ENCODE results near the gene PPP1R13B. TPM values are rescaled to one million over a fixed set of nuclear protein-coding genes. Genes with fewer than 3 reads are reported as not detected.

The PPP1R13B gene
- total RNA-seq, 1 donor from 2014 or later: 40.3 TPM

DNA sequence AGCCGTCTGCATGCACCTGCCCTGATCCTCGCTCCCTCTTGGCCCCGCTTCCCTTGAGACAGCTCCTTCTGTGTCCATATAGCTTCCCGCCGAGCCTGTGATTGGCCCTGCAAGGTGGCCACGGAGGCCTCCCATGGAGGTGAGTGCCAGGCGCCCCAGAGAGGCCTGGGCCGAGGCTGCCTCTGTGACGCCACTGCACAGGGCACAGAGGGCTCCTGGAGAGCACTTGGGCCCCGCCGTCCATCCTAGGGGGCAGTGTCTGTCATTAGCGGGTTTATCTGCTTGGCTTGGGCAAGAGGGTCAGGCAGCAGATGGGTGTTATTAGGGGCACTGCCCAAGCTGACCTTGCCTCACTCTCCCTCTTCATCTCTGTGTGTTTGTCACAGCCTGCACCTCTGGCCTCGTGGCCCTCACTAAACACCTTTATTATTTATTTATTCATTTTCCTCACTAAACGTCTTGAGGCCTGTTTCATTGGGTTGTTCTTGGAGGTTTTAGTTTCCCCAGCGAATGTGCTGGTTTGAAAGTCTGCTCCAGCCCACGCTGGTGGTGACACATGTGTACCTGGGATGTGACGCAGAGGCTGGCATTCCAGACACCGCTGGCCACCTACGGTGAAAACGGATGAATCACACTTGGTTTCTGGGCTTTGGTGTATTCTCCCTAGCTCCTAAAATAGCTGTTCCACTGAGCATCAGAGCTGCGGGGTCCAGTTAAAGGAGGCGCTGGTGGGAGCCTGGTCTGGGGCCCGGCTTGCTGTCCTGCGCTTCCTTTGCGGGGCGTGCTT is 125.8 kb downstream of the PPP1R13B start:
- peaks cover 3% of the 10 kb centered on the region for H3K36me3 Mint-ChIP-seq (ENCODE audit: insufficient read depth)
- H3K4me3 Mint-ChIP-seq (ENCODE audit: low read depth): no peak overlapping the region
- no peak for DNase-seq (ENCODE audit: low spot score, unreplicated experiment)
- H3K9me3 Mint-ChIP-seq (ENCODE audit: low read depth): no peaks in the 10 kb centered on the region
- peaks cover 22% of the 10 kb centered on the region for H3K4me1 Mint-ChIP-seq (ENCODE audit: low read depth)
- no peak overlapping the region for H3K27ac Mint-ChIP-seq
- TF ChIP-seq, protein P1, sequence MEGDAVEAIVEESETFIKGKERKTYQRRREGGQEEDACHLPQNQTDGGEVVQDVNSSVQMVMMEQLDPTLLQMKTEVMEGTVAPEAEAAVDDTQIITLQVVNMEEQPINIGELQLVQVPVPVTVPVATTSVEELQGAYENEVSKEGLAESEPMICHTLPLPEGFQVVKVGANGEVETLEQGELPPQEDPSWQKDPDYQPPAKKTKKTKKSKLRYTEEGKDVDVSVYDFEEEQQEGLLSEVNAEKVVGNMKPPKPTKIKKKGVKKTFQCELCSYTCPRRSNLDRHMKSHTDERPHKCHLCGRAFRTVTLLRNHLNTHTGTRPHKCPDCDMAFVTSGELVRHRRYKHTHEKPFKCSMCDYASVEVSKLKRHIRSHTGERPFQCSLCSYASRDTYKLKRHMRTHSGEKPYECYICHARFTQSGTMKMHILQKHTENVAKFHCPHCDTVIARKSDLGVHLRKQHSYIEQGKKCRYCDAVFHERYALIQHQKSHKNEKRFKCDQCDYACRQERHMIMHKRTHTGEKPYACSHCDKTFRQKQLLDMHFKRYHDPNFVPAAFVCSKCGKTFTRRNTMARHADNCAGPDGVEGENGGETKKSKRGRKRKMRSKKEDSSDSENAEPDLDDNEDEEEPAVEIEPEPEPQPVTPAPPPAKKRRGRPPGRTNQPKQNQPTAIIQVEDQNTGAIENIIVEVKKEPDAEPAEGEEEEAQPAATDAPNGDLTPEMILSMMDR (IDR thresholded peaks at IDR 0.05; ENCODE audit: unreplicated experiment): no peak
- H3K27me3 Mint-ChIP-seq: no peaks in the 10 kb centered on the region

DNA sequence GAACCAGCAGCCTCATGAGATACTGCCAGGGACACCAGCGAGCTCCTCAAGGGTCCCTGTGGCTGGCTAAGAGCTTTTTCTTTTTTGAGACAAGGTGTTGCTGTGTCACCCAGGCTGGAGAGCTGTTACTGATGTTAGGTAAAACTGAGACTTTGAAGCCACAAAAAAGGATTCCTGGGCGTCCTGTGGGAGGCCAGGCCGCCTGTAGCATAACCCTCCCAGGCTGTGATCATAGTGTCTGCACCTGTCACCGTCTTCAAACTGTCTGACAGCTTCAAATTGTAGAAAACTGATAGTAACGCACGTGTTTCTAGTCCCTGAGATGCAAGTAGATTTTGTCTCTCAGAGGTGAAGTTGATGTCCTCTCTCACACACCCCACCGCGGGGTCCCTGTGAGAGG is 127.6 kb downstream of the PPP1R13B start:
- Mint-ChIP-seq H3K27me3 (no peaks in the 10 kb centered on the region), H3K9me3 (ENCODE audit: low read depth) (no peaks in the 10 kb centered on the region), H3K36me3 (ENCODE audit: insufficient read depth) (peaks cover 3% of the 10 kb centered on the region), H3K27ac (no peak overlapping the region), H3K4me3 (ENCODE audit: low read depth) (no peak overlapping the region), H3K4me1 (ENCODE audit: low read depth) (peaks cover 24% of the 10 kb centered on the region)
- TF ChIP-seq, protein P1 (IDR thresholded peaks at IDR 0.05; ENCODE audit: unreplicated experiment): no peak
- no peak for DNase-seq (ENCODE audit: low spot score, unreplicated experiment)

DNA sequence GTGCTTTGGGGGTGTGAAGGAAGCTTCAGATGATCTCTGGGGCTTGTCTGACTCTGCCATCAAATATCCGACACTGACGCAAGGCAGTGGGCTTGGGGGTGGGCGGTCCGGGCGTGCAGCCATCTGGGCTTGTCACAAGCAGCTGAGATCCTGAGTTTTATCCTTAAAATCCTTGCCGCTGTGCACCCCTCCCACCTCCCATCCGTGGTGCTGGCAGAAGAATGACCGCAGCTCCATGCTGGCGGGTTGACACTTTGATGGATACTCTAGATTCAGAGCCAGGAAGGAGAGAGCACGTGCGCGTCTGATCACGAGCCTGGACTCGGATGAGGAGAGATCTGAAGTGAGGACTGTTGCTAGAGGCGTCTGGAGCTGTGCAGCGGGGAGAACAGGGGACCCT is 128.8 kb downstream of the PPP1R13B start:
- Mint-ChIP-seq H3K4me3 (ENCODE audit: low read depth) (peak overlapping the region; percentile 40), H3K9me3 (ENCODE audit: low read depth) (no peaks in the 10 kb centered on the region), H3K27me3 (no peaks in the 10 kb centered on the region), H3K27ac (no peak overlapping the region), H3K4me1 (ENCODE audit: low read depth) (peaks cover 26% of the 10 kb centered on the region), H3K36me3 (ENCODE audit: insufficient read depth) (peaks cover 3% of the 10 kb centered on the region)
- TF ChIP-seq, protein P1 (IDR thresholded peaks at IDR 0.05; ENCODE audit: unreplicated experiment): no peak
- DNase-seq (ENCODE audit: low spot score, unreplicated experiment): no peak

DNA sequence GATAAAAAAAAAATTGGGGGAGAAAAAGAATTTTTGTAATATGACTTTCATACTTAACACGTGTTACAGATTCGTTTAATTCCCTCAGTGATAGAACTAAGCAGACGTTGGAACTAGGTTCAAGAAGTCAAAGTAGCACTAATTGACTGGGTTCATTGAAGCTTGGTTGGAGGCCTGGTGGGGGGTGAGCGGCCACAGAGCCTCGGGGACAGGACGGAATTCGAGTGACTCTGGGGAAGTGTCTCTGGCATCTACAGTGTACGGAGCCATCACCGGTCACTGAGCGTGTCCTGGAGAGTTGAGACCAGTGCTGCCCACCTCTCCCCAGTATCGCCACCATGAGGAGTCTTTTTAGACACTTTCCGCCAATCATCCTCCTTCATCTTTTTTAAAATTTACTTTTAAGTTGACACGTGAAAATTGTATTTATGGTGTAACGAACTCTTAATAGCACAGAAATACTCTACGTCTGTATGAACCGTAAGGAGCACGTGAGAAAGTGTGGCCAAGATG is 130.4 kb downstream of the PPP1R13B start:
- Mint-ChIP-seq H3K27me3 (no peaks in the 10 kb centered on the region), H3K9me3 (ENCODE audit: low read depth) (no peaks in the 10 kb centered on the region), H3K4me3 (ENCODE audit: low read depth) (peak overlapping the region; percentile 80), H3K36me3 (ENCODE audit: insufficient read depth) (peaks cover 3% of the 10 kb centered on the region), H3K4me1 (ENCODE audit: low read depth) (peaks cover 22% of the 10 kb centered on the region), H3K27ac (peak overlapping the region; percentile 78)
- DNase-seq (ENCODE audit: low spot score, unreplicated experiment): no peak
- TF ChIP-seq, protein P1 (IDR thresholded peaks at IDR 0.05; ENCODE audit: unreplicated experiment): no peak

DNA sequence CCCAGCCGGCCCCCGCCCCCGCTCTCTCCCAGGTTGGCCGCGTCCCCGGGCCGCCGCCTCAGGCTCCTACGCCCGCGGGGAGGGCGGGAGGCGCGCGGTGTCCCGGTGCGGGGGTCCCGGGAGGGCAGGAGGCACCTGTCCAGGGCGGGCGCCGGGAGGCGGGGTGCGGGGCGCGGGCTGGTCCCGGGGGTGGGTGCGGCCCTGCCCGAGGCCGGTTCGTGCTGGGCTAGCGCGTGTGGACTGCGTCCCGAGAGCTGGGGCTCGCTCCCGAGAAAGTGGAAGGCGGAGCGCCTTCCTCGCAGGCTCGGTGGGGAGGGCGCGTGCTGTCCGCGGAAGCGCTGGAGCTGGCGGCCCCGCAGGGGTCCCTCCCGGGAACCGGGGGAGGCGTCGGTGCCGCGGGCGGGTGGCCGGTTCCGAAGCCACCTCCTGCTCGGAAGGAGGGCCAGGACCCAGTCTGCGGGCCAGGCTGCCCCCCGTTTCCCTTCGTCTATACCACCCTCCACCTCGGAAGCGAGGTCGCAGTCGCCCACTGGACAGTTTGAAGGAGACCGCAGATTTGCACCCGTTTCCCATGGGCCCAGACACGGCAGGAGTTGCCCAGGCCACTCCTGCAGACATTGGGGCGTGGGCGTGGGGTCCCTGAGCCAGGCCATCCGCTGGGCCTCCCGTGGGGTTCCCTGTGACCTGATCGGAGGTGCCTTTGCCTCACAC is 131.1 kb downstream of the PPP1R13B start:
- no peaks in the 10 kb centered on the region for H3K27me3 Mint-ChIP-seq
- H3K27ac Mint-ChIP-seq: peak overlapping the region; percentile 78
- DNase-seq (ENCODE audit: low spot score, unreplicated experiment): peak; percentile 37
- peaks cover 3% of the 10 kb centered on the region for H3K36me3 Mint-ChIP-seq (ENCODE audit: insufficient read depth)
- peaks cover 22% of the 10 kb centered on the region for H3K4me1 Mint-ChIP-seq (ENCODE audit: low read depth)
- H3K9me3 Mint-ChIP-seq (ENCODE audit: low read depth): no peaks in the 10 kb centered on the region
- TF ChIP-seq, protein P1 (IDR thresholded peaks at IDR 0.05; ENCODE audit: unreplicated experiment): no peak
- H3K4me3 Mint-ChIP-seq (ENCODE audit: low read depth): peak overlapping the region; percentile 80
